Omental fat pad (tissue), 4 donors: ENCODE results near the gene METTL5. TPM values are rescaled to one million over a fixed set of nuclear protein-coding genes. Genes with fewer than 3 reads are reported as not detected.

Experiments used
- ATAC-seq: fragments of 150-250 bp; one replicate; pipeline ENCODE4 v1.9.1; 2016; ENCODE audit warnings: mild to moderate bottlenecking, moderate library complexity; ENCODE audit not compliant: low FRiP score
- DNase-seq: peaks from one replicate; pipeline ENCODE4 v3.0.0-alpha.2; 2019; ENCODE audit warnings: low spot score
- CTCF ChIP-seq, 3 donors: fragments of 450-650 bp; IDR thresholded peaks; one replicate each; pipeline ENCODE4 v1.5.1; 2016 to 2017; ENCODE audit warnings: antibody characterized with exemption in 3 of 3, mild to moderate bottlenecking in 3 of 3, moderate library complexity in 2 of 3
- total RNA-seq, 4 donors: library from RNA; depleted of rRNA; stranded (reverse); fragments of >200 nt; gene quantifications; one replicate each; pipeline ENCODE4 v1.1.0, GENCODE V29; 2016

METTL5 gene
- total RNA-seq, 4 donors from 2014 or later: 27.4 to 63.2 (median 39.0) TPM

- DNase-seq (no peak), ATAC-seq (no peak)
- no peak for TF ChIP-seq CTCF (IDR thresholded peaks at IDR 0.05)
Observed at GRCh38 chr2:169795181-169795580, 29.5 kb downstream of the METTL5 start.

- ATAC-seq (no peak), DNase-seq (no peak)
- no peak for TF ChIP-seq CTCF (IDR thresholded peaks at IDR 0.05)
Observed at GRCh38 chr2:169790581-169790980, 34.1 kb downstream of the METTL5 start.

- TF ChIP-seq CTCF (IDR thresholded peaks at IDR 0.05): no peak
- no peak for ATAC-seq
Observed at GRCh38 chr2:169782513-169782912, 42.2 kb downstream of the METTL5 start.

GRCh38 chr2:169781249-169782013 is 43.3 kb downstream of the METTL5 start:
- TF ChIP-seq CTCF (IDR thresholded peaks at IDR 0.05): no peak
- ATAC-seq (no peak), DNase-seq (no peak)

More at GRCh38 chr2:169782513-169782912, 42.2 kb downstream of the METTL5 start:
- DNase-seq: no peak

GRCh38 chr2:169778446-169778845 is 46.3 kb downstream of the METTL5 start:
- TF ChIP-seq CTCF (IDR thresholded peaks at IDR 0.05): no peak
- no peak for ATAC-seq
- no peak for DNase-seq

GRCh38 chr2:169776252-169776761 is 48.4 kb downstream of the METTL5 start:
- TF ChIP-seq CTCF (IDR thresholded peaks at IDR 0.05): no peak
- ATAC-seq (no peak), DNase-seq (no peak)

- TF ChIP-seq CTCF (IDR thresholded peaks at IDR 0.05): no peak
- ATAC-seq (no peak), DNase-seq (no peak)
Observed at GRCh38 chr2:169775765-169776164, 48.9 kb downstream of the METTL5 start.
